OCI-LY7 (cell line): ENCODE data around the gene KRT86.

ENCODE experiments used
- CTCF ChIP-seq: fragments of 200-600 bp; sonication (generic); conservative IDR thresholded peaks from 2 replicates; pipeline ENCODE4 v1.5.1; 2014; ENCODE audit warnings: mild to moderate bottlenecking, antibody characterized with exemption, low read length, moderate library complexity, mixed read lengths
- EZH2phosphoT487 ChIP-seq: fragments of 200-600 bp; sonication (generic); IDR thresholded peaks from 2 replicates; pipeline ENCODE4 v1.6.1; 2018; ENCODE audit warnings: low read depth, borderline replicate concordance, mild to moderate bottlenecking, mixed run types, antibody characterized with exemption, low read length, moderate library complexity, mixed read lengths

- TF ChIP-seq CTCF = no peak
- TF ChIP-seq EZH2phosphoT487 = no peak
Observed at GRCh38 chr12:52349196-52349595, 74.8 kb downstream of the KRT86 start.
